KMS-11 (cell line): ENCODE data around the gene PLA2G4A.

Experiments
- H2AFZ ChIP-seq: fragments of 200-600 bp; sonication (generic); 2 replicates; pipeline ENCODE4 v1.6.1; 2016; ENCODE audit warnings: antibody characterized with exemption, mixed run types, low read depth
- H3K27ac ChIP-seq: fragments of 200-600 bp; sonication (generic); 2 replicates; pipeline ENCODE4 v1.6.1; 2016; ENCODE audit warnings: mild to moderate bottlenecking, mixed run types
- H3K27me3 ChIP-seq: fragments of 200-600 bp; sonication (generic); 2 replicates; pipeline ENCODE4 v1.6.1; 2017; ENCODE audit warnings: mild to moderate bottlenecking, low read depth, mixed run types, moderate library complexity; ENCODE audit not compliant: insufficient read depth
- H3K36me3 ChIP-seq: fragments of 200-600 bp; sonication (generic); 2 replicates; pipeline ENCODE4 v1.6.1; 2017; ENCODE audit warnings: mild to moderate bottlenecking, mixed run types; ENCODE audit not compliant: insufficient read depth
- H3K4me1 ChIP-seq: fragments of 200-600 bp; sonication (generic); 2 replicates; pipeline ENCODE4 v1.6.1; 2016; ENCODE audit warnings: mild to moderate bottlenecking, low read depth, mixed run types; ENCODE audit not compliant: poor library complexity, severe bottlenecking
- H3K4me2 ChIP-seq: fragments of 200-600 bp; sonication (generic); 2 replicates; pipeline ENCODE4 v1.7.0; 2016; ENCODE audit warnings: mild to moderate bottlenecking, mixed run types
- H3K4me3 ChIP-seq: fragments of 200-600 bp; sonication (generic); IDR thresholded peaks from 2 replicates; pipeline ENCODE4 v1.6.1; 2017; ENCODE audit warnings: low read depth, low read length, mixed read lengths; ENCODE audit not compliant: insufficient read depth
- H3K79me2 ChIP-seq: fragments of 200-600 bp; sonication (generic); 2 replicates; pipeline ENCODE4 v1.6.1; 2016; ENCODE audit warnings: low read depth, mixed run types; ENCODE audit not compliant: insufficient read depth
- H3K9ac ChIP-seq: fragments of 200-600 bp; sonication (generic); 2 replicates; pipeline ENCODE4 v1.6.1; 2016; ENCODE audit warnings: mild to moderate bottlenecking, mixed run types
- H4K20me1 ChIP-seq: fragments of 200-600 bp; sonication (generic); 2 replicates; pipeline ENCODE4 v1.6.1; 2016; ENCODE audit warnings: mild to moderate bottlenecking, mixed run types; ENCODE audit not compliant: insufficient read depth
- CTCF ChIP-seq: fragments of 200-600 bp; sonication (generic); conservative IDR thresholded peaks from 2 replicates; pipeline ENCODE4 v1.6.1; 2017; ENCODE audit warnings: low read depth, mild to moderate bottlenecking, antibody characterized with exemption, low read length, moderate library complexity, mixed read lengths

The PLA2G4A gene

GRCh38 chr1:186999506-186999905 is 170.8 kb downstream of the PLA2G4A start:
- no peak overlapping the region for H3K9ac ChIP-seq
- H3K79me2 ChIP-seq, result no peaks in the 10 kb centered on the region
- no peaks in the 10 kb centered on the region for H4K20me1 ChIP-seq
- H3K27ac ChIP-seq, result no peak overlapping the region
- peaks cover 19% of the 10 kb centered on the region for H3K4me1 ChIP-seq
- no peak for TF ChIP-seq CTCF
- H2AFZ ChIP-seq, result no peak overlapping the region
- H3K36me3 ChIP-seq, result no peaks in the 10 kb centered on the region
- no peak overlapping the region for H3K4me2 ChIP-seq
- no peaks in the 10 kb centered on the region for H3K27me3 ChIP-seq
- H3K4me3 ChIP-seq, result no peak overlapping the region

- Histone ChIP-seq H3K27me3 (no peaks in the 10 kb centered on the region), H3K4me1 (peaks cover 11% of the 10 kb centered on the region), H3K36me3 (no peaks in the 10 kb centered on the region), H2AFZ (no peak overlapping the region), H4K20me1 (no peaks in the 10 kb centered on the region), H3K4me3 (no peak overlapping the region), H3K27ac (no peak overlapping the region), H3K9ac (no peak overlapping the region), H3K4me2 (no peak overlapping the region), H3K79me2 (no peaks in the 10 kb centered on the region)
- TF ChIP-seq CTCF, result no peak
Observed at GRCh38 chr1:187001198-187001889, 172.6 kb downstream of the PLA2G4A start.

- H3K4me1 ChIP-seq, result no peaks in the 10 kb centered on the region
- H2AFZ ChIP-seq, result no peak overlapping the region
- H3K36me3 ChIP-seq, result no peaks in the 10 kb centered on the region
- H4K20me1 ChIP-seq, result no peaks in the 10 kb centered on the region
- H3K79me2 ChIP-seq, result no peaks in the 10 kb centered on the region
- no peaks in the 10 kb centered on the region for H3K27me3 ChIP-seq
- no peak overlapping the region for H3K4me2 ChIP-seq
- no peak for TF ChIP-seq CTCF
- H3K9ac ChIP-seq, result no peak overlapping the region
- no peak overlapping the region for H3K27ac ChIP-seq
- H3K4me3 ChIP-seq, result no peak overlapping the region
Observed at GRCh38 chr1:187003353-187003752, 174.6 kb downstream of the PLA2G4A start.

- no peaks in the 10 kb centered on the region for H4K20me1 ChIP-seq
- no peak overlapping the region for H3K4me3 ChIP-seq
- H3K27me3 ChIP-seq, result no peaks in the 10 kb centered on the region
- no peak overlapping the region for H2AFZ ChIP-seq
- H3K36me3 ChIP-seq, result no peaks in the 10 kb centered on the region
- no peaks in the 10 kb centered on the region for H3K79me2 ChIP-seq
- TF ChIP-seq CTCF, result no peak
- H3K4me1 ChIP-seq, result no peaks in the 10 kb centered on the region
- no peak overlapping the region for H3K9ac ChIP-seq
- H3K4me2 ChIP-seq, result no peak overlapping the region
- no peak overlapping the region for H3K27ac ChIP-seq
Observed at GRCh38 chr1:187006896-187007295, 178.1 kb downstream of the PLA2G4A start.
